SK-N-SH (cell line): ENCODE results near the gene EPHB4. TPM values are rescaled to one million over a fixed set of nuclear protein-coding genes. Genes with fewer than 3 reads are reported as not detected.

Experiments
- CTCF ChIA-PET: fragments of 300-600, 350-600 bp; formaldehyde crosslinking; extraction: SDS; loops from one replicate; lab custom pipeline; 2021; lab: Yijun Ruan, JAX
- POLR2A ChIA-PET: fragments of 350-600 bp; sonication (Branson Sonifier 250); formaldehyde crosslinking; extraction: SDS; loops from one replicate; lab custom pipeline; 2020; ENCODE audit warnings: antibody characterized with exemption, inconsistent platforms; lab: Yijun Ruan, JAX
- DNase-seq: peaks from one replicate; pipeline ENCODE4 v3.0.0; 2012
- H2AFZ ChIP-seq: fragments of 200-600 bp; sonication (generic); 2 replicates; pipeline ENCODE4 v1.8.1; 2016; ENCODE audit warnings: antibody characterized with exemption, mild to moderate bottlenecking, low read depth
- H3F3A ChIP-seq: fragments of 200-600 bp; sonication (generic); replicated peaks from 2 replicates; pipeline ENCODE3; 2016; ENCODE audit warnings: antibody characterized with exemption, mild to moderate bottlenecking; ENCODE audit not compliant: insufficient read depth
- H3K27ac ChIP-seq, 2 experiments: fragments of 200-500 bp in 1 of 2; fragments of 200-600 bp in 1 of 2; sonication (Bioruptor generic) in 1 of 2; sonication (generic), shearing (Covaris generic) in 1 of 2; 2 replicates each; pipeline versions ENCODE4 v1.5.1 to v1.6.1; 2014 to 2016; ENCODE audit warnings: low read depth in 2 of 2, inconsistent platforms in 1 of 2, low read length in 1 of 2, mild to moderate bottlenecking in 1 of 2, mixed read lengths in 1 of 2
- H3K27me3 ChIP-seq: fragments of 200-600 bp; sonication (generic), shearing (Covaris generic); 2 replicates; pipeline ENCODE4 v1.6.1; 2016; ENCODE audit warnings: mixed run types; ENCODE audit not compliant: insufficient read depth
- H3K36me3 ChIP-seq, 2 experiments: fragments of 200-500 bp in 1 of 2; fragments of 200-600 bp in 1 of 2; sonication (Bioruptor generic) in 1 of 2; sonication (generic) in 1 of 2; replicated peaks in 1 of 2; 2 replicates each; pipeline versions ENCODE3 to v1.5.1; 2014 to 2016; ENCODE audit warnings: low read length in 1 of 2, mild to moderate bottlenecking in 1 of 2; ENCODE audit not compliant: insufficient read depth in 2 of 2, control insufficient read depth in 1 of 2
- H3K4me1 ChIP-seq, 2 experiments: fragments of 200-500 bp in 1 of 2; fragments of 200-600 bp in 1 of 2; sonication (Bioruptor generic) in 1 of 2; sonication (generic), shearing (Covaris generic) in 1 of 2; 2 replicates each; pipeline versions ENCODE4 v1.5.1 to v1.6.1; 2014 to 2016; ENCODE audit warnings: low read depth in 1 of 2, low read length in 1 of 2, mixed run types in 1 of 2; ENCODE audit not compliant: insufficient read depth in 2 of 2, control insufficient read depth in 1 of 2
- H3K4me2 ChIP-seq: fragments of 200-600 bp; sonication (generic), shearing (Covaris generic); 2 replicates; pipeline ENCODE4 v1.6.1; 2017; ENCODE audit warnings: mixed run types
- H3K4me3 ChIP-seq, 2 experiments: fragments of 200-500 bp in 1 of 2; fragments of 200-600 bp in 1 of 2; sonication (Bioruptor generic) in 1 of 2; sonication (generic), shearing (Covaris generic) in 1 of 2; 2 replicates each; pipeline versions ENCODE4 v1.5.1 to v1.8.1; 2014 to 2016; ENCODE audit warnings: low read depth in 2 of 2, inconsistent platforms in 1 of 2, low read length in 1 of 2, mild to moderate bottlenecking in 1 of 2, mixed read lengths in 1 of 2, moderate library complexity in 1 of 2
- H3K79me2 ChIP-seq: fragments of 200-600 bp; sonication (generic); 2 replicates; pipeline ENCODE4 v1.8.1; 2017; ENCODE audit warnings: mild to moderate bottlenecking; ENCODE audit not compliant: insufficient read depth
- H3K9ac ChIP-seq: fragments of 200-600 bp; sonication (generic); 2 replicates; pipeline ENCODE4 v1.6.1; 2017; ENCODE audit warnings: mixed run types
- H3K9me2 ChIP-seq: fragments of 200-600 bp; sonication (generic); 2 replicates; pipeline ENCODE4 v1.6.1; 2017; ENCODE audit warnings: mixed run types
- H3K9me3 ChIP-seq: fragments of 200-600 bp; sonication (generic); 2 replicates; pipeline ENCODE4 v1.6.1; 2017; ENCODE audit warnings: mixed run types, mild to moderate bottlenecking, moderate library complexity
- H4K20me1 ChIP-seq: fragments of 200-600 bp; sonication (generic); 2 replicates; pipeline ENCODE4 v1.6.1; 2017; ENCODE audit warnings: mild to moderate bottlenecking, mixed run types; ENCODE audit not compliant: insufficient read depth
- CHD2 ChIP-seq: fragments of 150-350 bp; IDR thresholded peaks from 2 replicates; pipeline ENCODE4 v1.6.1; 2018; ENCODE audit warnings: low read length; ENCODE audit not compliant: partially characterized antibody
- CTCF ChIP-seq: fragments of 200-600 bp; sonication (generic); IDR thresholded peaks from 2 replicates; pipeline ENCODE4 v1.6.1; 2017; ENCODE audit warnings: antibody characterized with exemption, mild to moderate bottlenecking, moderate library complexity
- ELF1 ChIP-seq: IDR thresholded peaks from 2 replicates; pipeline ENCODE4 v1.4.0; 2012
- EZH2phosphoT487 ChIP-seq: fragments of 200-600 bp; sonication (generic); IDR thresholded peaks from 2 replicates; pipeline ENCODE4 v1.6.1; 2017; ENCODE audit warnings: low read depth, mixed run types, mild to moderate bottlenecking, antibody characterized with exemption, moderate library complexity, borderline replicate concordance
- FOSL2 ChIP-seq: IDR thresholded peaks from 2 replicates; pipeline ENCODE4 v1.4.0; 2012; ENCODE audit warnings: low read depth, mild to moderate bottlenecking, moderate library complexity, borderline replicate concordance
- GATA2 ChIP-seq: sonication (generic); formaldehyde crosslinking; IDR thresholded peaks from 2 replicates; pipeline ENCODE4 v1.5.0; 2020; ENCODE audit warnings: mild to moderate bottlenecking, missing genetic modification reagents
- IRF3 ChIP-seq: fragments of 150-350 bp; IDR thresholded peaks from 2 replicates; pipeline ENCODE4 v1.6.1; 2016; ENCODE audit warnings: mild to moderate bottlenecking, low read depth, low read length
- MAX ChIP-seq: IDR thresholded peaks from 2 replicates; pipeline ENCODE4 v1.4.0; 2012; ENCODE audit warnings: low read depth
- MEF2A ChIP-seq: IDR thresholded peaks from 2 replicates; pipeline ENCODE4 v1.4.0; 2012; ENCODE audit warnings: low read depth, borderline replicate concordance
- NFIC ChIP-seq: IDR thresholded peaks from 2 replicates; pipeline ENCODE4 v1.4.0; 2012; ENCODE audit warnings: borderline replicate concordance
- PBX3 ChIP-seq: IDR thresholded peaks from 2 replicates; pipeline ENCODE4; 2012
- RCOR1 ChIP-seq: fragments of 150-350 bp; IDR thresholded peaks from 2 replicates; pipeline ENCODE4 v1.6.1; 2017; ENCODE audit warnings: antibody characterized with exemption, low read length
- RXRA ChIP-seq: IDR thresholded peaks from 2 replicates; pipeline ENCODE4 v1.4.0; 2012; ENCODE audit warnings: low read depth, mild to moderate bottlenecking, borderline replicate concordance
- SMC3 ChIP-seq: IDR thresholded peaks from 2 replicates; pipeline ENCODE4 v1.6.1; 2012; ENCODE audit warnings: low read depth, low read length, improper control_type of control experiment
- TCF12 ChIP-seq: IDR thresholded peaks from 2 replicates; pipeline ENCODE4 v1.4.0; 2012
- USF1 ChIP-seq: IDR thresholded peaks from 2 replicates; pipeline ENCODE4 v1.4.0; 2012; ENCODE audit warnings: low read depth, borderline replicate concordance
- USF2 ChIP-seq: fragments of 150-350 bp; IDR thresholded peaks from 2 replicates; pipeline ENCODE4 v1.6.1; 2017; ENCODE audit warnings: antibody characterized with exemption, low read length, low read depth, borderline replicate concordance
- YY1 ChIP-seq: IDR thresholded peaks from 2 replicates; pipeline ENCODE4 v1.4.0; 2012; ENCODE audit warnings: low read depth, mild to moderate bottlenecking
- WGBS: methylation state at CpG from one replicate; pipeline ENCODE4 v1.1.6; 2017; ENCODE audit warnings: low lambda C conversion rate; 5-methylcytosine and 5-hydroxymethylcytosine counted together
- polyA plus RNA-seq, 3 experiments: library from polyadenylated mRNA; depleted of rRNA; stranded (reverse); fragments of >200 nt; gene quantifications; 2 replicates each; pipeline ENCODE4 v1.2.3, GENCODE V29; 2012

EPHB4 gene
- polyA plus RNA-seq, 1 of the 3 experiments (the other 2 are of a cell fraction), result 64.4 TPM

GRCh38 chr7:100811480-100811879 is 15.8 kb downstream of the EPHB4 start:
- DNase-seq, result no peak
- POLR2A ChIA-PET, result no interaction called here
- WGBS, result 79% methylated on average over 6 of the region's 6 CpGs
- Histone ChIP-seq H3K9me2 (no peaks in the 10 kb centered on the region), H2AFZ (no peak overlapping the region), H3K9me3 (no peaks in the 10 kb centered on the region), H3K4me3 (no peak overlapping the region), H3K36me3 (peaks cover 9 to 78% of the 10 kb centered on the region in 2 experiments), H3K4me2 (no peak overlapping the region), H3K79me2 (no peaks in the 10 kb centered on the region), H3F3A (no peaks in the 10 kb centered on the region), H3K27ac (no peak overlapping the region), H3K9ac (no peak overlapping the region), H3K4me1 (no peaks in the 10 kb centered on the region), H4K20me1 (no peaks in the 10 kb centered on the region), H3K27me3 (no peaks in the 10 kb centered on the region)
- CTCF ChIA-PET, result interaction anchor here (1.0 to 11.8 kb wide), 4 partner anchors 10 to 107 kb away, joined by 3 to 84 read pairs (median 8); partner anchors contain the start of gene SLC12A9
- TF ChIP-seq USF2, result no peak
- TF ChIP-seq IRF3, result no peak
- no peak for TF ChIP-seq GATA2
- no peak for TF ChIP-seq RXRA
- no peak for TF ChIP-seq PBX3
- TF ChIP-seq USF1, result no peak
- no peak for TF ChIP-seq TCF12
- no peak for TF ChIP-seq CHD2
- TF ChIP-seq NFIC, result no peak

- no peak overlapping the region for H3K9ac ChIP-seq
- H3K9me2 ChIP-seq, result no peaks in the 10 kb centered on the region
- no peak overlapping the region for H3K4me3 ChIP-seq
- H4K20me1 ChIP-seq, result no peaks in the 10 kb centered on the region
- H3K4me1 ChIP-seq, result peaks cover 4% of the 10 kb centered on the region in 2 experiments; a peak in 3 of 4 replicates
- DNase-seq, result no peak
- H3K4me2 ChIP-seq, result no peak overlapping the region
- CTCF ChIA-PET, result interaction anchor here (0.7 to 16.7 kb wide), 3 partner anchors 7 to 73 kb away, joined by 3 to 398 read pairs (median 84); partner anchors contain the start of gene SLC12A9
- H3K9me3 ChIP-seq, result no peaks in the 10 kb centered on the region
- POLR2A ChIA-PET, result no interaction called here
- H3K79me2 ChIP-seq, result no peaks in the 10 kb centered on the region
- H3K36me3 ChIP-seq, result peaks cover 15 to 62% of the 10 kb centered on the region in 2 experiments
- peaks cover 9% of the 10 kb centered on the region for H3F3A ChIP-seq
- no peak overlapping the region for H3K27ac ChIP-seq
- 95% methylated on average over 5 of the region's 5 CpGs for WGBS
- no peaks in the 10 kb centered on the region for H3K27me3 ChIP-seq
- no peak overlapping the region for H2AFZ ChIP-seq
- TF ChIP-seq IRF3 (no peak), YY1 (no peak), CTCF (no peak), ELF1 (no peak), EZH2phosphoT487 (no peak), MEF2A (no peak), CHD2 (no peak), RXRA (no peak), FOSL2 (no peak), SMC3 (no peak), MAX (no peak), RCOR1 (no peak)
Observed at GRCh38 chr7:100808354-100808875, 18.9 kb downstream of the EPHB4 start.
